ENCODE results near the gene CALY. TPM values are rescaled to one million over a fixed set of nuclear protein-coding genes. Genes with fewer than 3 reads are reported as not detected.

Gene CALY
- total RNA-seq (2014; rRNA removed), result not detected in 2 replicates
- not detected for Bru-seq, nascent RNA
- percentile 9 among the genes with signal in this experiment for BruChase-seq, experiment 1, labeled RNA remaining after a 6-hour chase
- percentile 19 among the genes with signal in this experiment for BruChase-seq, experiment 2, labeled RNA remaining after a 2-hour chase
- long read RNA-seq, result 0 reads

- ChIA-PET POLR2A (ENCODE audit: unreplicated experiment) (no interaction called here), CTCF (no interaction called here)
- DNase-seq, result no peak
- Histone ChIP-seq H3F3A (ENCODE audit: low read length, unreplicated experiment) (no peaks in the 10 kb centered on the region), H3K4me2 (ENCODE audit: low read length) (no peak within 1 kb of the TSS), H3K27ac (ENCODE audit: low read length) (no peak within 1 kb of the TSS), H3K27me3 (ENCODE audit: low read length) (peaks cover 31% of the 10 kb centered on the region), H3K9me3 (ENCODE audit: low read length) (no peaks in the 10 kb centered on the region), H3K9ac (ENCODE audit: low read length) (no peak within 1 kb of the TSS), H3K4me3 (ENCODE audit: low read length) (no peak within 1 kb of the TSS), H3K79me2 (ENCODE audit: low read length) (no peaks in the 10 kb centered on the region), H3K36me3 (ENCODE audit: low read depth, low read length) (no peaks in the 10 kb centered on the region), H2AFZ (ENCODE audit: low read length) (no peak within 1 kb of the TSS), H3K4me1 (ENCODE audit: insufficient read depth, low read length) (no peaks in the 10 kb centered on the region), H4K20me1 (ENCODE audit: low read length) (no peaks in the 10 kb centered on the region), H3K9me2 (replicated peaks; ENCODE audit: low read length) (no peaks in the 10 kb centered on the region)
- TF ChIP-seq EZH2phosphoT487 (IDR thresholded peaks at IDR 0.05; ENCODE audit: borderline replicate concordance, low read length) (no peak), CTCF (conservative IDR thresholded peaks at IDR 0.05; ENCODE audit: low read depth, low read length) (no peak), EZH2 (IDR thresholded peaks at IDR 0.05; ENCODE audit: low read length, unreplicated experiment) (no peak)
- intact Hi-C loops (cut with micrococcal nuclease), result no loop called here
- no peak for ATAC-seq
- no TSS peak for BruUV-seq (replicated peaks)
Observed at GRCh38 chr10:133336577-133337369, at the start of gene CALY. Gene CALY (minus strand): TSS chr10:133336896. CDS start chr10:133328989, 7,907 bp downstream.

- intact Hi-C loops (cut with micrococcal nuclease), result no loop called here
- no peak overlapping the region for H3K27ac ChIP-seq (ENCODE audit: low read length)
- ATAC-seq, result no peak
- H3F3A ChIP-seq (ENCODE audit: low read length, unreplicated experiment), result no peaks in the 10 kb centered on the region
- H4K20me1 ChIP-seq (ENCODE audit: low read length), result no peaks in the 10 kb centered on the region
- no peak overlapping the region for H3K9ac ChIP-seq (ENCODE audit: low read length)
- TF ChIP-seq CTCF (conservative IDR thresholded peaks at IDR 0.05; ENCODE audit: low read depth, low read length) (no peak), EZH2phosphoT487 (IDR thresholded peaks at IDR 0.05; ENCODE audit: borderline replicate concordance, low read length) (no peak), EZH2 (IDR thresholded peaks at IDR 0.05; ENCODE audit: low read length, unreplicated experiment) (no peak)
- no peaks in the 10 kb centered on the region for H3K27me3 ChIP-seq (ENCODE audit: low read length)
- BruUV-seq (replicated peaks), result no TSS peak
- CTCF ChIA-PET, result no interaction called here
- POLR2A ChIA-PET (ENCODE audit: unreplicated experiment), result no interaction called here
- no peak overlapping the region for H3K4me3 ChIP-seq (ENCODE audit: low read length)
- no peak overlapping the region for H2AFZ ChIP-seq (ENCODE audit: low read length)
- H3K4me1 ChIP-seq (ENCODE audit: insufficient read depth, low read length), result no peaks in the 10 kb centered on the region
- no peaks in the 10 kb centered on the region for H3K9me3 ChIP-seq (ENCODE audit: low read length)
- no peaks in the 10 kb centered on the region for H3K79me2 ChIP-seq (ENCODE audit: low read length)
- no peaks in the 10 kb centered on the region for H3K9me2 ChIP-seq (replicated peaks; ENCODE audit: low read length)
- H3K4me2 ChIP-seq (ENCODE audit: low read length), result no peak overlapping the region
- no peaks in the 10 kb centered on the region for H3K36me3 ChIP-seq (ENCODE audit: low read depth, low read length)
- no peak for DNase-seq
Observed at GRCh38 chr10:133385214-133385613, 48.5 kb upstream of the CALY start.

- no peak for DNase-seq
- BruUV-seq (replicated peaks), result no TSS peak
Observed at GRCh38 chr10:133384071-133384470, 47.4 kb upstream of the CALY start.

More at GRCh38 chr10:133384071-133384470, 47.4 kb upstream of the CALY start:
- ChIA-PET POLR2A (ENCODE audit: unreplicated experiment) (no interaction called here), CTCF (no interaction called here)
- H3K9ac ChIP-seq (ENCODE audit: low read length), result no peak overlapping the region
- H3K27ac ChIP-seq (ENCODE audit: low read length), result no peak overlapping the region
- H3K4me1 ChIP-seq (ENCODE audit: insufficient read depth, low read length), result no peaks in the 10 kb centered on the region
- no peaks in the 10 kb centered on the region for H3K27me3 ChIP-seq (ENCODE audit: low read length)
- H3K9me2 ChIP-seq (replicated peaks; ENCODE audit: low read length), result no peaks in the 10 kb centered on the region
- no peak overlapping the region for H2AFZ ChIP-seq (ENCODE audit: low read length)
- H3K4me3 ChIP-seq (ENCODE audit: low read length), result no peak overlapping the region
- H3K36me3 ChIP-seq (ENCODE audit: low read depth, low read length), result no peaks in the 10 kb centered on the region
- H4K20me1 ChIP-seq (ENCODE audit: low read length), result no peaks in the 10 kb centered on the region
- TF ChIP-seq EZH2 (IDR thresholded peaks at IDR 0.05; ENCODE audit: low read length, unreplicated experiment) (no peak), CTCF (conservative IDR thresholded peaks at IDR 0.05; ENCODE audit: low read depth, low read length) (no peak), EZH2phosphoT487 (IDR thresholded peaks at IDR 0.05; ENCODE audit: borderline replicate concordance, low read length) (no peak)
- no peaks in the 10 kb centered on the region for H3F3A ChIP-seq (ENCODE audit: low read length, unreplicated experiment)
- no peaks in the 10 kb centered on the region for H3K9me3 ChIP-seq (ENCODE audit: low read length)
- no peak overlapping the region for H3K4me2 ChIP-seq (ENCODE audit: low read length)
- ATAC-seq, result no peak
- intact Hi-C loops (cut with micrococcal nuclease), result no loop called here
- H3K79me2 ChIP-seq (ENCODE audit: low read length), result no peaks in the 10 kb centered on the region

Data from PC-3 (cell line).